Hypothalamus (tissue), 51 donors: ENCODE data around the gene NDUFV1.
"Not testable (repeated sequence)": the region's sequence is repeated elsewhere in the genome, so short reads cannot be mapped to it uniquely, and the experiment has no call there.

Experiments used
- DNase-seq, 51 donors: peaks; one replicate each; lab custom pipeline; 2025; lab: John Stamatoyannopoulos, UW

The NDUFV1 gene

DNA sequence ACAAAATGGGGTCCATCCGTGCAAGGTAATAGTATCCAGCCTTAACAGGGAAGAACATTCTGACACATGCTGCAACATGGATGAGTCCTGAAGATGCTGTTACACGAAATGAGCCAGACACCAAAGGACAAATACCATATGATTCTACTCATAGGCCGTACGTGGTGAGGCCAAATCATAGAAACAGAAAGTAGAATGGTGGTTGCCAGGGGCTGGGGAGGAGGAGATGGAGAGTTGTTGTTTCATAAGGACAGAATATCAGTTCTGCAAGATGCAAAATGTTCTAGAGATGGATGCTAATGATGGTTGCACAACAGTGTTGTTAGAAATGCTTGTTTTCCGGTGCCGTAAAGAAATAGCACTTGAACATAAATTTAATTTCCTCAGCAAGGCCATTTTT is 30.2 kb downstream of the NDUFV1 start:
- DNase-seq = no peak

DNA sequence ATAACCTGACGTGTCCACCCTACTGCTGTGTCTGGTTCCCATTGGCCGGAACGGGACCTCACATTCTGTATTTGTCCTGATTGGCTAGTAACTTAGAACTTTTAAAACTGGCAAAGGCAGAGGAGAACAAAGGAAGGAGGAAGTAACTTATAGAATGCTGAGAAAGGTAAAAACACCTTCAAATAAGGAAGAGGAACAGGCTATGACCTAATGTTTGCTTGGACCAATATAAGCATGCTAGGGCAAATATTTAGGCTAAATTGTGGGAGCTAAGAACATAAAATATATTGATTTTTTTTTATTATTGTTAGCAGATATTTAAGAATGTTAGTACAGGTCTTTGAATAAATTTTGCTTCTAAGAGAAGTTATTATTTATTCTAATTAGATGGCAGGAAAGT is 30.7 kb downstream of the NDUFV1 start:
- not testable (repeated sequence) for DNase-seq

DNA sequence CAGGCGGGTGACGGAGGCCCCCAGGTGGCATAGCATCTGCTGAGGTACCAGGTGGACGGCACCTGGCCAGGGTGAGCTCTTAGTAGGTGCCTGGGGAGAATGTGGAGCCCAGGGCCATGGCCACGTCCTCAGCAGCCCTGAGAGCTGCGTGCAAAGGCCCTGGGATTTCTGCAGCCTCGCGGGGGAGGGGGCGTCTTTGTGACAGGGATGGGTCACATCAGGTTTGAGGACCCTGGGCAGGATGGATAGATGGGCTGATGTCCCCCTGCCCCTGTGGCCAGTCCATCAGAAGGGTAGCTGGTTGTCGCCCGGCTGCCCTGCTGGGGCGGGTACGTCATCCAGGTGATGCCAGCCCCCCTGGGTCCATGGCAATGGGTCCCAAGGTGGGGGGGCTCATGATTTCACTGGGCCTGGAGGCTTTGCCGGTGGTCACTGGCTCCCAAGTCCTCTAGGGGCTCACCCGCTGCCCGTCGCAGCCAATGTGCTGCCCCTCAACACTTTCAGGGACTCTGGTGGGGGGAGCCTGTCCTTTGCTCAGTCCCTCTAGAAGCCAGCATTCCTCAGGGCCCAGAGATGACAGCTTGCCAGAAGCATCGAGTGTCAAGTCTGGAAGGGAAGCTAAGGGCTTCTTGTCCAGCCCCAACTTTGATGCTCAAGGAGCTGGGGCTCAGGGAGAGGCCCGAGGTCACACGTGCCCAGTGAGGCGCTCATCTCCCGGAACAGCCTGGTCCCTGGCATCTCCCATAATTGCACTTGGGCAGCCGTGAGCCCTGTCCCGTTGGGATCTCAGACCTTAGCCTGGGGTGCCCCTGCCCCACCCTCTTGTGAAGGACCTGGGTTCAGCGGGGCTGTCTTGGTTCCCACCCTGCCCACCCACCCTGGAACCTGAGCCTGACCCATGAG is 32.0 kb downstream of the NDUFV1 start:
- DNase-seq = no peak

DNA sequence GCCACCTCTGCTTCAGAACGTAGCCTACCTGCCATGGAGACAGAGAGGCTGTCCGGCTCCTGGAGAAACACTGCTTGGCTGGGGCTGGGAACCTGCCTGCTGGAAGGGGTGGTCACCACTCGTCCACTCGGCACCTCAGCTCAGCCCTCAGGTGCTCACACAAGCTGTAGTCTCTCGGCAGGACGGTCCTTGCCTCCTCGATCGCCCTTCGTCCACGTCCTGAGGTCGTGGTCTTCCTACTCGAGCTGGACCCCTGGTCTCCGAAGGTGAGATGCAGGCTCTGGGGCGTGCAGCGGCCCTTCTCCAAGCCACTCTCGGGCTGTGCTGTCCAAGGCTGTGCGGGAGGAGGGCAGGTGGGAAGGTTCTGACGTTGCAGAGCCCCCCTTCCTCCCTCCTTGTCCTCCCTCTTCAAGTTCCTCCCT is 32.7 kb downstream of the NDUFV1 start, which contains the start of gene TBX10:
TBX10 (minus strand) TSS at position 326 of the 422 bp plus-strand sequence; CDS start at position 35, 291 bp downstream.
- DNase-seq = no peak

- peak in 29 of 51 donors; percentile 10 to 72 (median 39) for DNase-seq
These were observed 33.5 kb downstream of the NDUFV1 start for GRCh38 chr11:67640021-67640757.

GRCh38 chr11:67640758-67641337 is 34.1 kb downstream of the NDUFV1 start:
- DNase-seq = no peak

DNA sequence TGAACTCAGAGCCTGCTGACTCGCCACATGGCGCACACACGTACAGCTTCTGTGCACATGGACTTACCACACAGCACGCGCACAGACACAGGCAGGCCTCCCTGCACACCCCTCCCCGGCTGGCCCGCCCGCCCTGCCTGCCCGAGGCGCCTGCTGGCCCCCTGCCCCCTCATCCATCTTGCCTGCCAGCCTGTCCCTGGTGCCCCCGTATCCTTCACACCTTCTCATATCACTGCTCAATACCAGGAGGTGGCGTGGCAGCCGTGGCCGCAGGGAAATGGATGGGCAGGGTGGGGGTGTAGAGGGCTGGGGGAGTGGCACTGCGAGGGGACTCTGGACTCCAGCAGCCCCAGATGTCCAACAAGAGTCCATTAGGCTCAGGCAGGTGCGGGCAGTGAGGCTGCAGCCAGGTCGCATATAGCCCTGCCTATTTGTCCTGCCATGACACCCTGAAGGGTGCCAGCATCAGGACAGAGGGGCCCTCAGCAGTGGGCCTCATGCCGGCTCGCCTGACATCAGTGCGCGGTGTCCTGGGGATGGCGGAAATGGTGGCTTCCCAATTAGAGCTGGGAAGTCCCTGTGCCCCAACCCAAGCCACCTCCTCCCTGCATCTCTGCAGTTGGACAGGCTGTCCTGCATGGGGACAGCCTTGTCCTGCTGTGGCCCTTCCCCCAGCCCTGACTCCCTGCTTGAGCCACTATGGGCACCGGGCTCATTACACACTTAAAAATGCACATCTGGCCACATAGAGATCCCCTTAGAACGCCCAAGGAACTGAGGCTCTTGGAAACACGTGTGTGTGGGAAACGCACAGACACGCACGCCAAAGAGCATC is 34.8 kb downstream of the NDUFV1 start:
- no peak for DNase-seq

GRCh38 chr11:67642173-67643120 is 35.7 kb downstream of the NDUFV1 start:
- no peak for DNase-seq

DNA sequence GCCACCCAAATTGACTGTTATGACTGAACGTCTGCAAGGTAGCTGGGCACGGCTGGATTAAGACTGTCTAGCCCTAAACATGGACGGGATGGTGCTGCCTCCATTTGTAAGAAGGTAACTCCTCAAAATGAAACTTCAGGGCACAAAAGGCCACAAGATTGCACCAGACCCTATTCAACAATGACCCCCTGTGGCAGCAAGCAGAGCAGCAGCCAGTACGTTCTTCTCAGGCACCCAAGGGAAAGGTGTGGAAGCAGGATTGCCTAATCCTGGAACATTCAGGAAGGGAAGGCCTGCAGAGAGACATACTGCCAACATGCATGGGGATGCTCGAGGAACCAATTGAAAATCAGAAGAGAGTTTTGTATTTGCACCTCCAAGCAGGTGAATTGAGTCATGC is 37.3 kb downstream of the NDUFV1 start:
- no peak for DNase-seq

- DNase-seq = no peak
These were observed 38.0 kb downstream of the NDUFV1 start for GRCh38 chr11:67644472-67645418.

GRCh38 chr11:67645521-67646461 is 39.1 kb downstream of the NDUFV1 start:
- DNase-seq = no peak

DNA sequence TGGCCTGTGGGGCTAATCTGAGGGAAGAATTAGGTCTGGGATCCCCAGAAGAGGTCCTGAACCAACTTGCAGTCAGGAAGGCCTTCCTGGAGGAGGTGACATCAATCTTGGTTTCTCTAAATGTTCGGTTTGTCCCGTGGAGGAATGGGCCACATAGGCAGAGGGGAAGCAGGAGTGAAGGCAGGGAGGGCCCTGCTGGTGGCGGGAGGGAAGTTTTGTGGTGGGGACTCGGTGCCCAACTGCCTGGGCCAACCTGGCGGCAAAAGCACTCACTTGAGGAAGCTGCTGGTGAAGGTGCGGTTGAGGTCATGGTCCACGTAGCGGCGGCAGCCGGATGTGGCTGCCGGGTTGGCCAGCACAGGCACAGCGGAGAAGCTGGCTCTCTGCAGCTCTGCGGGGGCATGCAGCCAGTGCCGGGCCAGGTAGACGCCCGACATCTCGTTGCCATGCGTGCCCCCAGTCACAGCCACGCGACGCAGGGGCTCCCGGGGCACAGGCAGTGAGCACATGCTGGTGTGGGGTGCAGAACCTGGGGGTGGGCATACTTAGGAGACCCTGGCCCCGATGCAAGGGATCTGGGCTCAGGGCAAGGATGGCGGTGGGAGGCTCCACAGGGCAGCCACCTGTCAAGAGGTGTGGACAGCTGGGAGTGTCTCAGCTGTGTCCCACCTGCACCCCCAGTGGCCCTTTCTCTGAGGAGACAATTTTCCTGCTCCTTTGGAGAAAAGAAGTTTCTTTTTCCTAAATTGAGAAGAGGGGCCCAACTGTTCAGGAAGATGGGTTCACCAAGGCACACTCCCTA is 40.0 kb downstream of the NDUFV1 start:
- DNase-seq = no peak

GRCh38 chr11:67647471-67647870 is 40.7 kb downstream of the NDUFV1 start:
- no peak for DNase-seq

- DNase-seq = peak in 1 of 51 donors; percentile 11
These were observed 41.5 kb downstream of the NDUFV1 start for GRCh38 chr11:67648140-67648795.

DNA sequence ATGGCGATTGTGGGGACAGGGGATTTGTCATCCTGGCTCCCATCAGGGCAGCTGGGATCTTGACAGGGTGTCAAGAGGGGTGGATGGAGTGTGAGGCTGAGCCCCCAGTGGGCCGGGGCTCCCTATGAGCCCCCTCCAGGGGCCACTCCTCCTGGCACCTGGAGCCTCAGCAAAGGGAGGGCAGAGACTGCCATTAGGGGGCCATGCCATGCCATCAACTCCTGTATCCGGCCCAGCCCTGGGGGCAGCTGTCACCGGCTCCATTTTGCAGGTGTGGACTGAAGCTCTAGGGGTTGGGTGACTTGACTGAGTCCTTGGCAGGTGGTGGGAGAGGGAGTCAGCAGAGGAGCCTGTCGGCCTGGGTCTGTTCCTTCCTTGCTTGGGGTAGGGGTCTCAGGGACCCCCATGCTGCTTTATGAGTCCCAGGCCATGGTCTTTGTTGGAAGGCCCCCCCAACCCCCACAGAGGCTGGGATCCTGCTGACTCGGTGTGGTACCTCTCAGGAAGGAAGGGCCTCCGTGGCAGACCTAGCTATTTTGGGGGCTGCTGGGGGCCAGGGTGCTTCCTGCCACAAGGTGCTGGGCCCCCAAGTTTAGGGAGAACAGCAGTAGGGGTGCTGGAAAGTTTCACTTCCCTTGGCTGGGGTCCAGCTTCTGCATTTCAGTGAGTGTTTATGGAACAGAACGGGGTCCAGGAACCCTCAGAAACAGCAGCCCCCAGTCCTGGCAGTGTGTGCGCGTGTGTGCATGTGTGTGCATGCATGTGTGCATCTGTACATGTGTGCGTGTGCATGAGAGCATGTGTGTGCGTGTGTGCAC is 42.3 kb downstream of the NDUFV1 start:
- DNase-seq = peak in 8 of 51 donors; percentile 7 to 28 (median 18)
